22Rv1 (cell line): ENCODE results near the gene CAPG.

ENCODE experiments used
- H3K27ac ChIP-seq: fragments of 450-650 bp; 2 replicates; pipeline ENCODE4 v1.5.1; 2017
- ZFX ChIP-seq: fragments of 450-650 bp; IDR thresholded peaks from 2 replicates; pipeline ENCODE4 v1.6.1; 2017; ENCODE audit warnings: antibody characterized with exemption, borderline replicate concordance
- TF ChIP-seq, protein P1 (sequence below): fragments of 450-650 bp; IDR thresholded peaks from 2 replicates; pipeline ENCODE4 v1.5.1; 2017; ENCODE audit warnings: mild to moderate bottlenecking

The CAPG gene

DNA sequence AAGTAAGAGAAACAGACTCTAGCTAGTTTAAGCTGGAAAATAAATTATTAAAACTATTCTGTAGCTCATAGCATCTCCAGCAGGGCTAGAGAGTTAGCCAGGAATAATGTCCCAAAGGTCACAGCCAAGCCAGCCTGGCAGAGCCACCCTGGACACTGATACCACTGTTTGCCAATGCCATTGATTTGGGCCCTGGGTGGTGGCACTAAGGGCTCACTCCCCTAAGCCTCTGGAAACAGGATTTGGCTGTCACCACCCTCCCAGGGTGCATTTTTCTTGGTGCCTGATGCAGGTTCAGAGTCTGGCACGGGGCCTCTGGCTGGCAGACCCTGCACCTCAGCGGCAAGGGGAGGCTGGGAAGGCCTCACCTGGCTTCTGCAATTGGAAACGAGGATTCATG is 15.4 kb upstream of the CAPG start:
- H3K27ac ChIP-seq, result no peak overlapping the region
- no peak for TF ChIP-seq ZFX
- TF ChIP-seq, protein P1, sequence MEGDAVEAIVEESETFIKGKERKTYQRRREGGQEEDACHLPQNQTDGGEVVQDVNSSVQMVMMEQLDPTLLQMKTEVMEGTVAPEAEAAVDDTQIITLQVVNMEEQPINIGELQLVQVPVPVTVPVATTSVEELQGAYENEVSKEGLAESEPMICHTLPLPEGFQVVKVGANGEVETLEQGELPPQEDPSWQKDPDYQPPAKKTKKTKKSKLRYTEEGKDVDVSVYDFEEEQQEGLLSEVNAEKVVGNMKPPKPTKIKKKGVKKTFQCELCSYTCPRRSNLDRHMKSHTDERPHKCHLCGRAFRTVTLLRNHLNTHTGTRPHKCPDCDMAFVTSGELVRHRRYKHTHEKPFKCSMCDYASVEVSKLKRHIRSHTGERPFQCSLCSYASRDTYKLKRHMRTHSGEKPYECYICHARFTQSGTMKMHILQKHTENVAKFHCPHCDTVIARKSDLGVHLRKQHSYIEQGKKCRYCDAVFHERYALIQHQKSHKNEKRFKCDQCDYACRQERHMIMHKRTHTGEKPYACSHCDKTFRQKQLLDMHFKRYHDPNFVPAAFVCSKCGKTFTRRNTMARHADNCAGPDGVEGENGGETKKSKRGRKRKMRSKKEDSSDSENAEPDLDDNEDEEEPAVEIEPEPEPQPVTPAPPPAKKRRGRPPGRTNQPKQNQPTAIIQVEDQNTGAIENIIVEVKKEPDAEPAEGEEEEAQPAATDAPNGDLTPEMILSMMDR, result no peak

DNA sequence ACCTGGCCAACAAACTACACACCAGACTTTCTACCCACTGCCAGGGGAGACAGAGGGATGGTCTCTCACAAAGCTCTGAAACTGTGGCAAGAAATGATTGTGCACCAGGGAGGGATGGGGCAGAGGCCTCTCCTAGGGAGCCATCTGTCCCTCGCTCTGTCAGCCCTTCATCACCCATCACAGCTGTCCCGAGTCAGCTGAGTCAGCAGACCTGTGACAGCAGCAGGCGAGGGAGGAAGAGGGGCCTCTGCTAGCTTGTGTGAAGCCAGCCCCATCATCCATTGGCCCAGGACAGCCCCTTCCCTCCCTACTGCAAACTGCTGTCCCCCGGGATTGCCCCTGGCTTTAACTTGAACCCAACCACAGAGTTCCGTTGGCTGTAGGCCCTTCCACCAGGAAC is 13.4 kb upstream of the CAPG start:
- TF ChIP-seq, protein P1, result no peak
- no peak for TF ChIP-seq ZFX
- no peak overlapping the region for H3K27ac ChIP-seq

- H3K27ac ChIP-seq, result peak overlapping the region; percentile 96
- TF ChIP-seq ZFX, result no peak
- TF ChIP-seq, protein P1, result no peak
These were observed 11.9 kb upstream of the CAPG start for GRCh38 chr2:85422072-85422457.

DNA sequence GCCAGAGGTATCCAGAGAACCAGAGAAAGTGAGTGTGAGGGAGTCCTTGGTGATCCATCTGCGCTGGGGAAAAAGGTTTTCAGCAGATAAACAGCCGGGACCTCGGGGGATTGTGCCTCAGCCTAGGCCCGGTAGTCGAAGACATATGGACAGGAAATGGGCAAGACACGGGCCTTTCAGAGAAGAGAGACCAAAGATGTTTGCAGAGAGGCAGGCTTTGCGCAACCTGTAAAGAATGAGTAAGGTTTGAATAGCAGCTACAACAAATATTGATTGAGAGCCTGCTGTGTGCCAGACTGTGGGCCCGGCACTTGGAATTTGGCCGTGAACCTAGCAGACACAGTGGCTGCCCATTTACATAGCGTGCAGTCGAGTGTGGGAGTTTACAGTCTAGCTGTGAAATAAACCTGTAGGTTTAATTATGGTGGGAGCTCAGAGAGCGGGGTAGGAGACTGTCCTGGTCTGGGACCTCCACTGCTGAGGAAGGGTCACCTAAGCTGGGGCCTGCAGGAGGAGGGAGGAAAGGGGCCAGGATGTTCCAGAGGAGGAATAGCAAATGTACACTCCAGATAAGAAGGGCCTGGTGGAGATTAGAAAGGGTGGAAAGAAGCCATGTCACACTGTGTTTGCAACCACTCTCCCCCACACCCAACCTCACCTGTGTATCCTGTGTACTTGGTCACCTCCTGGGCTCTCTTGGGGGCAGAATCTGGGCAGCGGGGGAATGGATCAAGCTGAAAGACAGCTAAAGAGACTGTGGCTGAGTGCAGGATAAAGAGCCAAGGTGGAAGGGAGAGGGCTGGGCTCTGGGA is 11.3 kb upstream of the CAPG start:
- no peak for TF ChIP-seq ZFX
- TF ChIP-seq, protein P1, result no peak
- peak overlapping the region; percentile 96 for H3K27ac ChIP-seq

- peak overlapping the region; percentile 96 for H3K27ac ChIP-seq
- TF ChIP-seq, protein P1, result peak; percentile 97
- no peak for TF ChIP-seq ZFX
These were observed 10.5 kb upstream of the CAPG start for GRCh38 chr2:85420536-85421259.

DNA sequence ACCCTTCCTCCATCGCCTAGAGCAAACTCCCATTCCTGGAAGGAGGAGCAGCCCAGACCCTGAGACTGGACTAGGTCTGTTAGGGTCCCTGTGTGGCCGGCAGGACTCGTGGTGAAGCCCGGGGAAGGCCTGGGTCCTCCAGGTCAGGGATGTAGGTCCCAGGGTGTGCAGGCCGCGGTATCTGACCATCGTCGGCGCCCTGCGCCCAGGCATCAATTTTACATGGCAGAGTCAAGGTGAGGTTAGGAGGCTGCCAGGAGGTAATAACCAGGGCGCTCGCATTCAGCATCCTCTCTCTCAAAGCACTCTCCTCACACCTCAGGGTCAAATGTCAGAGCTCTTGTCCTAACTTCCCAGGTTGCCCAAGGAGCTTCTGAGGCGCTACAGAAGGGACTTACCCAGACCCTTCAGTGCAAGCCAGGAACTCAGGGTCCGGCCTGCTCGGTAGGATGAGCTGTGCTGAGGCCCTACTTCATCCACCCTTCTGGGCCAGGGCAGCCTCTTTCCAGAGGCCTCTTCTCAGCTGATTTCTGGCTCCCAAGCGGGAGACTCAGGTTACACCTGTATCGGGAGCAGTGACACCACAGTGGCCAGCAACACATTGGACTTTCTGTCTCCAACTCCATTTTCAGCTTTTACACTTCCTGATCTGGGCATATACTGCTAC is 9.0 kb upstream of the CAPG start:
- H3K27ac ChIP-seq, result peak overlapping the region; percentile 96
- TF ChIP-seq, protein P1, result no peak
- TF ChIP-seq ZFX, result no peak
